Fibroblast of lung (primary cell): ENCODE data around the gene CHST11. TPM values are rescaled to one million over a fixed set of nuclear protein-coding genes. Genes with fewer than 3 reads are reported as not detected.

ENCODE experiments used
- DNase-seq, 2 donors: peaks; one replicate each; pipeline versions ENCODE4 v3.0.0 to v3.0.0-alpha.2; 2010; ENCODE audit warnings: low read depth in 2 of 2
- H2AFZ ChIP-seq: 2 replicates; pipeline ENCODE4 v1.5.1; 2012; ENCODE audit warnings: low read length, control low read depth, inconsistent platforms
- H3K27ac ChIP-seq: 2 replicates; pipeline ENCODE4 v1.5.1; 2011; ENCODE audit warnings: low read length, control low read depth; ENCODE audit not compliant: insufficient read depth
- H3K27me3 ChIP-seq: 2 replicates; pipeline ENCODE4 v1.5.1; 2011; ENCODE audit warnings: mild to moderate bottlenecking, low read length; ENCODE audit not compliant: control insufficient read depth, insufficient read depth
- H3K36me3 ChIP-seq: 2 replicates; pipeline ENCODE4 v1.5.1; 2011; ENCODE audit warnings: low read length; ENCODE audit not compliant: control insufficient read depth, insufficient read depth
- H3K4me1 ChIP-seq: 2 replicates; pipeline ENCODE4 v1.5.1; 2011; ENCODE audit warnings: low read length; ENCODE audit not compliant: control insufficient read depth, insufficient read depth; ENCODE audit errors: extremely low read depth
- H3K4me2 ChIP-seq: 2 replicates; pipeline ENCODE4 v1.5.1; 2011; ENCODE audit warnings: low read length, control low read depth; ENCODE audit not compliant: insufficient read depth; ENCODE audit errors: extremely low read depth
- H3K4me3 ChIP-seq, 4 experiments: fragments of 200-600 bp in 1 of 4; sonication (generic) in 1 of 4; replicated peaks in 1 of 4; 2 replicates each; pipeline ENCODE4 v1.5.1; 2011 to 2016; ENCODE audit warnings: low read length in 4 of 4, low read depth in 3 of 4, mild to moderate bottlenecking in 3 of 4, control low read depth in 2 of 4, inconsistent platforms in 1 of 4, mixed read lengths in 1 of 4; ENCODE audit not compliant: insufficient read depth in 1 of 4; ENCODE audit errors: control extremely low read depth in 1 of 4
- H3K79me2 ChIP-seq: 2 replicates; pipeline ENCODE4 v1.5.1; 2012; ENCODE audit warnings: mild to moderate bottlenecking, low read length, inconsistent platforms; ENCODE audit not compliant: control insufficient read depth, insufficient read depth
- H3K9ac ChIP-seq: 2 replicates; pipeline ENCODE4 v1.5.1; 2011; ENCODE audit warnings: mild to moderate bottlenecking, low read length, control low read depth; ENCODE audit not compliant: insufficient read depth
- H3K9me3 ChIP-seq: 2 replicates; pipeline ENCODE4 v1.5.1; 2012; ENCODE audit warnings: low read depth, low read length; ENCODE audit not compliant: control insufficient read depth, insufficient read depth
- H4K20me1 ChIP-seq: 2 replicates; pipeline ENCODE4 v1.5.1; 2011; ENCODE audit warnings: low read length; ENCODE audit not compliant: control insufficient read depth, insufficient read depth; ENCODE audit errors: extremely low read depth
- CTCF ChIP-seq, 2 donors: IDR thresholded peaks in 1 of 2; conservative IDR thresholded peaks in 1 of 2; 1 replicate in 1 of 2; 2 replicates in 1 of 2; pipeline ENCODE4 v1.5.1; 2011 to 2012; ENCODE audit warnings: low read length in 2 of 2, control low read depth in 1 of 2, inconsistent platforms in 1 of 2, low read depth in 1 of 2, mild to moderate bottlenecking in 1 of 2
- EZH2 ChIP-seq: IDR thresholded peaks from 2 replicates; pipeline ENCODE4 v1.5.1; 2012; ENCODE audit warnings: low read length, control low read depth, mild to moderate bottlenecking; ENCODE audit errors: missing control alignments
- polyA plus RNA-seq, 2 donors: library from polyadenylated mRNA; depleted of rRNA in 1 of 2; stranded (reverse) in 1 of 2; unstranded in 1 of 2; fragments of >200 nt; gene quantifications; 2 replicates each; pipeline ENCODE4 v1.2.1, GENCODE V29; 2011 to 2012; ENCODE audit warnings: missing spikeins in 1 of 2
- total RNA-seq: library from RNA; depleted of rRNA; stranded (reverse); fragments of >200 nt; gene quantifications from 2 replicates; pipeline ENCODE4 v1.2.1, GENCODE V29; 2014

Gene CHST11
- total and polyA plus RNA-seq, 2 donors (not counting 1 experiment from before 2014, with no cell fraction given) = 3.5 to 9.1 TPM

- Histone ChIP-seq H3K9me3 (no peaks in the 10 kb centered on the region), H3K4me2 (no peak overlapping the region), H3K4me3 (no peak overlapping the region), H2AFZ (no peak overlapping the region), H3K79me2 (no peaks in the 10 kb centered on the region), H3K27ac (no peak overlapping the region), H3K27me3 (no peaks in the 10 kb centered on the region), H3K36me3 (no peaks in the 10 kb centered on the region), H4K20me1 (no peaks in the 10 kb centered on the region), H3K9ac (no peak overlapping the region), H3K4me1 (no peaks in the 10 kb centered on the region)
- DNase-seq = no peak
- TF ChIP-seq CTCF (conservative IDR thresholded peaks at IDR 0.05 in 1 of 2, IDR thresholded peaks at IDR 0.05 in 1 of 2; ENCODE audit: low read depth in 1 of 2, low read length in 2 of 2) = no peak
- TF ChIP-seq EZH2 = no peak
Measured at GRCh38 chr12:104466709-104467345, 10.1 kb downstream of the CHST11 start.

- H3K9me3 ChIP-seq = no peaks in the 10 kb centered on the region
- no peak for TF ChIP-seq CTCF (conservative IDR thresholded peaks at IDR 0.05 in 1 of 2, IDR thresholded peaks at IDR 0.05 in 1 of 2; ENCODE audit: low read depth in 1 of 2, low read length in 2 of 2)
- TF ChIP-seq EZH2 = no peak
- no peaks in the 10 kb centered on the region for H3K79me2 ChIP-seq
- no peaks in the 10 kb centered on the region for H3K4me1 ChIP-seq
- H3K9ac ChIP-seq = no peak overlapping the region
- no peak overlapping the region for H2AFZ ChIP-seq
- no peak overlapping the region for H3K4me3 ChIP-seq
- no peak overlapping the region for H3K27ac ChIP-seq
- no peak overlapping the region for H3K4me2 ChIP-seq
- no peaks in the 10 kb centered on the region for H3K27me3 ChIP-seq
- H3K36me3 ChIP-seq = no peaks in the 10 kb centered on the region
- DNase-seq = no peak
- no peaks in the 10 kb centered on the region for H4K20me1 ChIP-seq
Measured at GRCh38 chr12:104467346-104467837, 10.6 kb downstream of the CHST11 start.

- DNase-seq = no peak
- no peaks in the 10 kb centered on the region for H3K79me2 ChIP-seq
- no peak overlapping the region for H3K9ac ChIP-seq
- H3K4me2 ChIP-seq = no peak overlapping the region
- no peaks in the 10 kb centered on the region for H3K9me3 ChIP-seq
- H3K27ac ChIP-seq = no peak overlapping the region
- H2AFZ ChIP-seq = no peak overlapping the region
- H3K27me3 ChIP-seq = no peaks in the 10 kb centered on the region
- no peaks in the 10 kb centered on the region for H3K4me1 ChIP-seq
- H3K4me3 ChIP-seq = no peak overlapping the region
- H3K36me3 ChIP-seq = no peaks in the 10 kb centered on the region
- no peak for TF ChIP-seq CTCF (conservative IDR thresholded peaks at IDR 0.05 in 1 of 2, IDR thresholded peaks at IDR 0.05 in 1 of 2; ENCODE audit: low read depth in 1 of 2, low read length in 2 of 2)
- TF ChIP-seq EZH2 = no peak
- no peaks in the 10 kb centered on the region for H4K20me1 ChIP-seq
Measured at GRCh38 chr12:104468371-104468770, 11.6 kb downstream of the CHST11 start.
